ENCODE measurements around the gene ANKRD1.

DNA sequence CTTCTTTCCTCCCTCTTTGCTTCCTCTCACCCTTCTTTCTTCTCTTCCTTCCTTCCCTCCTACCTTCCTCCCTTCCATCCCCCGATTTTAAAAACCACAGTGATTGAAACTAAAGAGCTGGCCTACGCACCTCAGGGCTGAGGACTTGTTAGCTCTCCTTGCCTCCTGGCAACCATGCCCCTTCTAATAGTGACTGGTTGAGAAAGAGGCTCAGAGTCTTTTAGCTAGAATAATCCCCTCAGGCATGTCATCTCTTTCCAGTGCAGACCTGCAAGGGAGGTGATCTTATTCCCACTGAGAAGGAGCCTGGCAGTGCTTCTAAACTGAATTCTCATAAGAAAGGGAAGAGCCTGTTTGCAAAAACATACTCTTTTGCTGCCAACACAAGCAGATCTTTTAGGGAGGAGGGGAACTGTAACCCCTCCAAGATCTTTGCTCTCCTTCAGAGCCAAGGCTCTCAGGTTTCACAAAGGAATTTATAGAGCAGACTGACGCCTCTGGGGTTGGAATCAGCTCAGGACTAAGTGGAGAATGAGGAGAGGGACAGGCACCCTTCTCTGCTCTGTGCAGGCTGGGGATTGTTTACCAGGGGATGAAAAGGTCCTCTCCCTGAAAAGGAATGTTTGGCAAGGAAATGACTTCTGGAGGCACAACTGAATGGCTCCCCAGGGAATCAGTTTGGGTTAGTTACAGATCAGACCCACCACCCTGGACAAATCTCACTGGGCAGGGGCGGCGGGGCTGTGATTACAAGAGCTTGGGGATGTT lies 9.4 kb upstream of the ANKRD1 start:
- TF ChIP-seq CTCF (IDR thresholded peaks at IDR 0.05) (no peak), POLR2A (IDR thresholded peaks at IDR 0.05) (no peak)
